Ramos (cell line): ENCODE data around the gene OGG1.

ENCODE experiments used
- in situ Hi-C: fragments of 300-500 bp; cut with MboI; formaldehyde crosslinking; loops from one replicate; pipeline ENCODE4 v1.14.3; 2022; ENCODE audit warnings: low sequenced_read_pairs; ENCODE audit not compliant: unreplicated experiment

The OGG1 gene

GRCh38 chr3:9804996-9805395, 55.2 kb downstream of the OGG1 start:
- in situ Hi-C loops = no loop called here

GRCh38 chr3:9806137-9806536, 56.4 kb downstream of the OGG1 start:
- in situ Hi-C loops = no loop called here
